ENCODE measurements around the gene SASH1.

- TF ChIP-seq POLR2A (IDR thresholded peaks at IDR 0.05; ENCODE audit: low read depth, low read length): no peak
- no peak for TF ChIP-seq TAF1 (IDR thresholded peaks at IDR 0.05; ENCODE audit: borderline replicate concordance, low read depth, low read length)
These were observed 176.0 kb downstream of the SASH1 start for GRCh38 chr6:148518511-148519156.
